Osteoblast (primary cell): Measurements from ENCODE around the gene DPYSL5. TPM values are rescaled to one million over a fixed set of nuclear protein-coding genes. Genes with fewer than 3 reads are reported as not detected.

Experiments used
- DNase-seq: peaks from one replicate; pipeline ENCODE4 v3.0.0; 2011; ENCODE audit warnings: low spot score, mixed read lengths; ENCODE audit not compliant: insufficient read length; ENCODE audit errors: missing footprints
- H2AFZ ChIP-seq: 2 replicates; pipeline ENCODE4 v1.6.0; 2011; ENCODE audit warnings: mild to moderate bottlenecking, low read length
- H3K27ac ChIP-seq: 2 replicates; pipeline ENCODE4 v1.5.1; 2011; ENCODE audit warnings: mild to moderate bottlenecking, low read depth, low read length, moderate library complexity
- H3K27me3 ChIP-seq: 2 replicates; pipeline ENCODE4 v1.6.0; 2012; ENCODE audit warnings: mild to moderate bottlenecking, control low read depth, inconsistent platforms, low read length, moderate library complexity; ENCODE audit not compliant: insufficient read depth
- H3K36me3 ChIP-seq: 2 replicates; pipeline ENCODE4 v1.5.1; 2011; ENCODE audit warnings: mild to moderate bottlenecking, low read length, control low read depth, moderate library complexity; ENCODE audit not compliant: insufficient read depth
- H3K4me1 ChIP-seq: 2 replicates; pipeline ENCODE4 v1.5.1; 2011; ENCODE audit warnings: mild to moderate bottlenecking, low read length, control low read depth, moderate library complexity; ENCODE audit not compliant: insufficient read depth
- H3K4me2 ChIP-seq: 2 replicates; pipeline ENCODE4 v1.6.0; 2011; ENCODE audit warnings: mild to moderate bottlenecking, low read length; ENCODE audit not compliant: insufficient read depth
- H3K4me3 ChIP-seq: fragments of 200-600 bp; sonication (generic); 3 replicates; pipeline ENCODE4 v1.5.1; 2012; ENCODE audit warnings: mild to moderate bottlenecking, low read length, inconsistent platforms; ENCODE audit not compliant: insufficient read depth
- H3K79me2 ChIP-seq: 2 replicates; pipeline ENCODE4 v1.6.0; 2012; ENCODE audit warnings: mild to moderate bottlenecking, low read length, control low read depth, inconsistent platforms; ENCODE audit not compliant: insufficient read depth
- H3K9me3 ChIP-seq: 2 replicates; pipeline ENCODE4 v1.5.1; 2011; ENCODE audit warnings: low read depth, low read length, control low read depth
- H4K20me1 ChIP-seq: 2 replicates; pipeline ENCODE4 v1.6.0; 2012; ENCODE audit warnings: mild to moderate bottlenecking, low read length, control low read depth; ENCODE audit not compliant: insufficient read depth
- total RNA-seq: library from RNA; depleted of rRNA; stranded (reverse); fragments of >200 nt; gene quantifications from 2 replicates; pipeline ENCODE4 v1.2.3, GENCODE V29; 2012
- TF ChIP-seq, protein P1 (sequence below): IDR thresholded peaks from 2 replicates; pipeline ENCODE4 v1.5.1; 2011; ENCODE audit warnings: mild to moderate bottlenecking, low read depth, low read length, moderate library complexity; ENCODE audit errors: extremely low read depth

The DPYSL5 gene
- total RNA-seq, 1 donor: not detected

DNA sequence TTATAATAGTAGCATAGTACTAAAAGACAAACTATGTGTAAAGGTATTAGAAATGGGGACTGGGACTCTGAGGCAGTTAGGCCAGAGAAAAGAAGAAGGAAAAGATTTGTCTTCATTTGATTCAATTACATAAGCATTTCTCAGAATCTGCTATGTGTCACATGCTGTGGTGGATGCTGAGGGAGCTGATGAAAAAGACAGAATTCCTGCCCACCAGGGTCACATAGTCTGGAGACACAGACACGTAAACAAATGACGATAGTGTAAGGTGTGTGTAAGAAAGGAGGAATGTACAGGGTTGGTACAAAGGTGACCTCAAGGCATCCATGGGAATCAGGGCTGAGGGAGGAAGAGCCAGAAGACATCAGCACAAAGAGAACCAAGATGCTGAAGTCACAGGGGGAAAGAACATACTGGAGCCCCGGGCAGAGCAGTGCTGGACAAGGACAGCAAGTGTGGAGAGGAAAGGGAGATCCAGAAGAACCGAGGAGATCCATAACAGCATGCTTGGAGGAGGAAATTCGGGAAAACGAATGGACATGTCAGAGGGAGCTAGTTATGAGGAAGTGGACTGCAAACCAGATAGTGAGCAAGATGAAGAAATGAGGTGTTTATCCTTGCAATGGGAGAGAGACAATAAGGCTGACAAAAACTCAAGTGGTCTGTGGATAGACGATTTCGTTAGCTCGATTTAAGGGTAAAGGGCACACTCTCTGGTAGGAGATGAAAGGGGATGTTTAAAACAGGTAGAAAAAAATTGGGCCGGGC is 121.3 kb downstream of the DPYSL5 start:
- H3K4me1 ChIP-seq: peaks cover 10% of the 10 kb centered on the region
- no peaks in the 10 kb centered on the region for H3K36me3 ChIP-seq
- H3K27ac ChIP-seq: no peak overlapping the region
- DNase-seq: no peak
- no peak overlapping the region for H3K4me3 ChIP-seq
- no peak overlapping the region for H3K4me2 ChIP-seq
- TF ChIP-seq, protein P1, sequence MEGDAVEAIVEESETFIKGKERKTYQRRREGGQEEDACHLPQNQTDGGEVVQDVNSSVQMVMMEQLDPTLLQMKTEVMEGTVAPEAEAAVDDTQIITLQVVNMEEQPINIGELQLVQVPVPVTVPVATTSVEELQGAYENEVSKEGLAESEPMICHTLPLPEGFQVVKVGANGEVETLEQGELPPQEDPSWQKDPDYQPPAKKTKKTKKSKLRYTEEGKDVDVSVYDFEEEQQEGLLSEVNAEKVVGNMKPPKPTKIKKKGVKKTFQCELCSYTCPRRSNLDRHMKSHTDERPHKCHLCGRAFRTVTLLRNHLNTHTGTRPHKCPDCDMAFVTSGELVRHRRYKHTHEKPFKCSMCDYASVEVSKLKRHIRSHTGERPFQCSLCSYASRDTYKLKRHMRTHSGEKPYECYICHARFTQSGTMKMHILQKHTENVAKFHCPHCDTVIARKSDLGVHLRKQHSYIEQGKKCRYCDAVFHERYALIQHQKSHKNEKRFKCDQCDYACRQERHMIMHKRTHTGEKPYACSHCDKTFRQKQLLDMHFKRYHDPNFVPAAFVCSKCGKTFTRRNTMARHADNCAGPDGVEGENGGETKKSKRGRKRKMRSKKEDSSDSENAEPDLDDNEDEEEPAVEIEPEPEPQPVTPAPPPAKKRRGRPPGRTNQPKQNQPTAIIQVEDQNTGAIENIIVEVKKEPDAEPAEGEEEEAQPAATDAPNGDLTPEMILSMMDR: no peak
- peaks cover 3% of the 10 kb centered on the region for H3K27me3 ChIP-seq
- no peak overlapping the region for H2AFZ ChIP-seq
- peaks cover 17% of the 10 kb centered on the region for H4K20me1 ChIP-seq
- no peaks in the 10 kb centered on the region for H3K9me3 ChIP-seq
- peaks cover 3% of the 10 kb centered on the region for H3K79me2 ChIP-seq

DNA sequence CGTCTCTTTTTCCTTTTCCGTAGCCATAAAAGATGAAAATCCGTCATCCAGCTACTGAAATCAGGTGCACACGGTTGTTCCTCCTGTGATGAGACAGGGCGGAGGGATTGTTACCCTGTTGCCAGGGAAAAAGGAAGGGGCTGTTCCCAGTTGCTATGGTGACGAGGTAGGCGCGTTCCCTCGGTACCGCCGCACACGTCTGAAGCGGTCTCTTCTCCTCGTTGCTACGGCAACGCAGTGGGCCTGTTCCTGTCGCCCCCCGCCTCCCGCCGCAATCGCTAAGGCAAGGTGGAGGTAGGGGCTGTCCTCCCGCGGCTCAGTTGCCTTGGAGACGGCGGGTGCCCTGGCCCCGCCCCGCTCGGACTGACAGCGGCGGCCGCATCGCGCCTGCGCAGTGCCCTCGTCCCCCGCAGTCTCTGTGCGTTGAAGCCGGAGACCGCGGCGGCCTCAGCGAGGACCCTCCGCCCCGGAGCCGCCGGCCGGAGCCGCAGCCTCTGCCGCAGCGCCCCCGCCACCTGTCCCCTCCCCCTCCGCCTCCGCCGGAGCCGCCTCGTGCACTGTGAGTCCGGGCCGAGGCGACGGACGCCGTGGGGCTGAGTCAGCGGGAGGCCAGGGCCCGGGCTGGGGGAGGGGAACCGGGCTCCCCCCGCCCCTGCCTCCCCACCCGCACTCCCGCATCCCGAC is 122.5 kb downstream of the DPYSL5 start, which contains the start of gene MAPRE3:
Gene MAPRE3 (plus strand): TSS at position 394 of the 684 bp plus-strand sequence. CDS start 51,582 bp downstream, outside the sequence.
- peak within 1 kb of the TSS; percentile 96 for H2AFZ ChIP-seq
- H3K79me2 ChIP-seq: peaks cover 7% of the 10 kb centered on the region
- H3K36me3 ChIP-seq: no peaks in the 10 kb centered on the region
- H3K27me3 ChIP-seq: peaks cover 3% of the 10 kb centered on the region
- TF ChIP-seq, protein P1: no peak
- DNase-seq: peak; percentile 97
- peak within 1 kb of the TSS; percentile 45 for H3K27ac ChIP-seq
- H4K20me1 ChIP-seq: peaks cover 26% of the 10 kb centered on the region
- H3K9me3 ChIP-seq: no peaks in the 10 kb centered on the region
- peaks cover 10% of the 10 kb centered on the region for H3K4me1 ChIP-seq
- peak within 1 kb of the TSS; percentile 94 for H3K4me2 ChIP-seq
- H3K4me3 ChIP-seq: peak within 1 kb of the TSS; percentile 90

DNA sequence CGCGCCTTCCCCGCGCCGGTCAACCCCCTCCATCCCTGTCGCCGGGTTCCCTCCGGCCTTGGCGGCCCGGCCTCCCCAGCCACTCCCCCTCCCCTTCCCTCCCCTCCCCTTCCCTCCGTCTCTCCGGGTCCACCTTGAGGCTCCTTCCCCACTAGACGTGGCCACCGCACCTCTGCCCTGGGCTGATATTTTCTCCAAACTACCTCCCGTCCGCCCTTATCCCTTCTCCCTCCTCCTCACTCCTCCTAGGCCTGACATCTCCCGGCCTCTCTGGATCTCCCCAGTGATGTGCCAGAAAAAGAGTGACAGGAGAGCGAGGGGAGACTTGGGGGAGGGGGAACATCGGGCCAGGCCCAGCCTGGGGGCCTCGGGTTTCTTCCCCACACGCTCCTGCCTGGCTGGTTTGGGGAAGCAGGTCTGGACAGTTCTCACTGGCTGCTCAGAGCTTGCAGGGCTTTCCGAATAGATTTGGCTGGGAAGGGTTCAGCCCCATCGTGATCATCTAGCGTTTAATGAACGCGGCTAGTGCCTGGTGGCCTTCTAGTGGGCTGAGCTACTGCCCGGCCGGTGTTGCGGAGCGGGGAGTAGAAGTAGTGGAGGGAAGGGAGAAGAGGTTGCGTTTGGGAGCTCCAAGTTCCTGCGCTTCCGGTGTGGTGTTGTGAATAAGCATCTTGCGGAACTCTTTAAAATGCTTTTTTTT is 123.1 kb downstream of the DPYSL5 start:
- H4K20me1 ChIP-seq: peaks cover 31% of the 10 kb centered on the region
- peak overlapping the region; percentile 94 for H2AFZ ChIP-seq
- peak overlapping the region; percentile 94 for H3K4me2 ChIP-seq
- DNase-seq: peak; percentile 80
- TF ChIP-seq, protein P1: no peak
- no peaks in the 10 kb centered on the region for H3K36me3 ChIP-seq
- peak overlapping the region; percentile 45 for H3K27ac ChIP-seq
- peaks cover 13% of the 10 kb centered on the region for H3K4me1 ChIP-seq
- H3K79me2 ChIP-seq: peaks cover 7% of the 10 kb centered on the region
- peak overlapping the region; percentile 90 for H3K4me3 ChIP-seq
- H3K27me3 ChIP-seq: peaks cover 3% of the 10 kb centered on the region
- no peaks in the 10 kb centered on the region for H3K9me3 ChIP-seq
